ENCODE measurements around the gene KLHL25.

KLHL25 gene

DNA sequence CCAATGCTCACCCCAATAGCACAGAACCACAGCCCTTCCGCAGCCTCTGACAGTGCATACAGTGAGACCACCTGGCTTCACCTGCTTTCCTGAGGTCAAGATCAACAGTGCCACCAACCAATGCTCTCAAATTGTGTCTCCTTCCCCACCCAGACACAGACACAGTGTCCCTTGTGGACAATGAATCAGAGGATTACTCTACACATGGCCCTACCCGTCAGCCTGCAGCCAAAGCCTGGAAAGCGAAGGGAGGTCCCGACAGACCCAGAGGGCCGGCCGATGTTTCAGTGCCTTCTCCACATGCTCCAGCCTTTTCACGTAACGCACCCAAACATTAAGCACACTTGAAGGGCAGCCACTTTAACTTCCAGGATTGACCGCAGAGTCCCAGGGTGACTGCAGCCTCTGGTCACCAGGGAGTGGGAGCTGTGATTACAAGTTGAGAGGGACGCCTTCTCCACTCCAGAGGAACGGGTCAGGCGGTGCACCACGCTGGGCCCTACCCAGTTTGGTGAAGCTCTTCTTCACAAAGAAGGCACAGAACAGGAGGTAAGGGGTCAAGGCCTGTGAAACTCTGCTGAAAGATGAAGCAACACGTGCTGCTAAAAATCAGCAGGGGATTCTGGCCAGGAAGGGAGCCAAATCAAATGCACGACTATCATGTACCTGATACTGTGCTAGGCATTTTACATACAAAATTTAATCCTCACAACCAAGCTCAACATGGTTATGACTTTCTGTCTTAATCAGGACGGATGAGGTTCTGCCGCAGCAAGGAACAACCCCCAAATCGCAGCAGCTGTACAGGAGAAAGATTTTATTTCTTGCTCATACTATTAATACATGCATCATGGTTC is 17.2 kb downstream of the KLHL25 start:
- no peak for DNase-seq (ENCODE audit: low read depth in 2 of 2)

GRCh38 chr15:85773970-85774369 is 20.8 kb downstream of the KLHL25 start:
- no peak for DNase-seq (ENCODE audit: low read depth in 2 of 2)

GRCh38 chr15:85773249-85773648 is 21.5 kb downstream of the KLHL25 start:
- DNase-seq (ENCODE audit: low read depth in 2 of 2), result no peak

DNA sequence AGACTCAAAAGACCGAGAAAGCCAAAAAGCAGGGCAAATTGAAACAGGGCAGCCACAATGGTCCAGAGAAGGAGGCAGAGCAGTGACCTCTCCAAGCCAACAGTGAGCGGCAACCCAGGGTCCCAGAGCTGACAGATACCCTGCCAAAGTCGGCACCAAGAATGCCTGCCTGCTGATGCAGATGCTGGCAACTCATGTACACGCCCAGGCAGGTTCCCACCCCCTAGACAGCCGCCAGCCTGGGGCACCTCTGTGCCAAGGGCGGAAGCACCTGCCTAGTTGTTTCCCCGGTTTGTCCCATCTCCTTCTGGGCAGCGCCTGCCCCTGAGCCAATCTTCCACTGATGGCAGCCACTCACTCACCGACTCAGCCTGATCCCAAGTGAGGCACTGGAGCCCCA is 22.1 kb downstream of the KLHL25 start:
- no peak for DNase-seq (ENCODE audit: low read depth in 2 of 2)

GRCh38 chr15:85771781-85772445 is 22.8 kb downstream of the KLHL25 start:
- DNase-seq (ENCODE audit: low read depth in 2 of 2), result no peak

DNA sequence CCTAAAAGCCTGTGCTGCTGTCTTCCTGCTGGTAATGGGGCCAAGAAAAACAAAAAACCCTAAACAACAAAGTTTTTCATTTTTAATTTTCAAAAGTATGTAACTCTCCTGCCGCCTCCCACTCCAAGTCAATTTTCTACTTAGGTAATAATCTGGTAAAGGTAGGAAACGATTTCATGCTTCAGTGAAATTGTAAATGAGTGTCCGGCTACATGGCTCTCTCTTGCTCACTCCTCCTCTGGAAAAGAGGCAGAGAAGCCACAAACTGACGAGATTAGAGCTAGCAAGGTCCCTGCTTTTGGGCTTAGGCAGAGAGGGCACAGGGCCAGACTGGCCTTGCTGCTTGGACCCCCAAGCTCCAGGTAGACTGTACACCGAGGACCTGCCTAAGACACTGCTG is 23.5 kb downstream of the KLHL25 start:
- DNase-seq (ENCODE audit: low read depth in 2 of 2), result no peak

GRCh38 chr15:85770096-85771041 is 24.4 kb downstream of the KLHL25 start:
- DNase-seq (ENCODE audit: low read depth in 2 of 2), result no peak

- no peak for DNase-seq (ENCODE audit: low read depth in 2 of 2)
Measured at GRCh38 chr15:85769182-85769900, 25.4 kb downstream of the KLHL25 start.

GRCh38 chr15:85768595-85769168 is 26.0 kb downstream of the KLHL25 start:
- DNase-seq (ENCODE audit: low read depth in 2 of 2), result no peak

DNA sequence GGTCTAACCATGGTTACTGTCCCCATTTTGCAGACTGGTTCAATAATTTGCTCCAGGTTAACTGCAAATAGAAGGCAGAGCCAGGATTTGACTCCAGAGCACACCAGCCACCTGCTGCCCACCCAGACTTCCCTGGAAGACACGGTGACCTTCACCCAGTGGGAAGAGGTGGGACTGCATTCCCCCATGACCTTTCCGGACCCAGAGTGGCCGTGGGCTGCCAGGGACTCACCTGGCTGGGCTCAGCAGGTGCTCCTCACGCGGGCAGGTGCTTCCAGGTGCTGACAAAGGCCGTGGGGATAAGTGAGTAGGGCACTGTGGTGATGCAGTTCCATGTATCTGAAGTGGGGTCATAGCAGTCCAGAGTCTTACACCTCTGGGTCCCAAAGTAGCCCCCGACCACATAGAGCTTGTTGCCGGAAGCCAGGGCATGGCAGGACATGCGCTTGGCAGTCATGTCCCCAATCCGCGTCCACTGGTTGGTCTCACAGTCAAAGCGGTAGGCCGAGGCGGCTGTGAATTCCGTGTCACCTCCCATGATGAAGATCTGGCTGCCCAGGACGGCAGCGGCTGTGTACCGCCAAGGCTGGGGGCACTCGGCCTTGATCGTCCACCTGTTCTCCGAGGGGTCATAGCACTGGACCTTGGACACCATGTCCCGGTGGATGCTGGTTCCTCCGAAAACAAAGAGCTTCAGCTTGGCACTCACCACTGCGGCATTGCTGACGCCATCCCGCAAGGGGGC is 26.8 kb downstream of the KLHL25 start:
- no peak for DNase-seq (ENCODE audit: low read depth in 2 of 2)

DNA sequence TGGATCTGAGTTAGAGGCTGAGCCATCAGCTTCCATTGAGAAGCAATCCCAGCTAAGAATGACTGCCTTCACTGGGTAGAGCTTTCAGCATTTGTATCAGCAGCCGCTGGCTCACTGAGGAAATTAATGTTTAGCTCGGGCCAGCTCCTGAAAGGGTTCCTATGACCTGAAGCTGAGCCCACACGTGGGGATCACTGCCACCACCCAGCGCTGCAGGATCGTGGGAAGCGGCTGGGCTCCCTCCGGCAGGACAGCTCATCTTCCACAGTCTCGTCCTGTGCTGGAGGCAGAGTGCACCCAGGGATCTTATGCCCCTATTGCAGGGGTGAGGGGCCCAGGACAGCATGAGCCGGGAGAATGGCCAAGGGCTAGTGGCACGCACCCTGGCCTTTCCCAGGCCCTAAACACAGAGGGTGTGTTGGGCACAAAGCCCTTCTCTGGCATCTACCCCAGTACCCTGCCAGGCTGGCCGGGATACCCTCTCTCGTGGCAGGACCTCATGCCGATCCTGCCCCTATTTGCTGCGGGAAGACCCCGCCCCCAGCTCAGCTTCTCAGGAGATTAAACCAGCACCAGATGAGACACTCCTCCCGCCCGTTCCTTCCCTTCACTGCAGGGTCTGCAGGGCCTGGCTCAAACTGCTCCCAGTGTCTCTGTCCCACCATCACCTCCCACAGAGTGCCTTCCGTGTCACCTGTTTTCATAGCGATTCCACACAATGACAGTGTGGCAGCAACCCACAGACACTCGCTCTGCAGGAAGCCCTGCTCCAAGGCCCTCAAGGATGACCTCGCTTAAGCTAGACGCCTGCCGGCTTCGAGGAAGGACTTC is 28.5 kb downstream of the KLHL25 start:
- no peak for DNase-seq (ENCODE audit: low read depth in 2 of 2)

GRCh38 chr15:85764649-85765277 is 30.0 kb downstream of the KLHL25 start:
- no peak for DNase-seq (ENCODE audit: low read depth in 2 of 2)

DNA sequence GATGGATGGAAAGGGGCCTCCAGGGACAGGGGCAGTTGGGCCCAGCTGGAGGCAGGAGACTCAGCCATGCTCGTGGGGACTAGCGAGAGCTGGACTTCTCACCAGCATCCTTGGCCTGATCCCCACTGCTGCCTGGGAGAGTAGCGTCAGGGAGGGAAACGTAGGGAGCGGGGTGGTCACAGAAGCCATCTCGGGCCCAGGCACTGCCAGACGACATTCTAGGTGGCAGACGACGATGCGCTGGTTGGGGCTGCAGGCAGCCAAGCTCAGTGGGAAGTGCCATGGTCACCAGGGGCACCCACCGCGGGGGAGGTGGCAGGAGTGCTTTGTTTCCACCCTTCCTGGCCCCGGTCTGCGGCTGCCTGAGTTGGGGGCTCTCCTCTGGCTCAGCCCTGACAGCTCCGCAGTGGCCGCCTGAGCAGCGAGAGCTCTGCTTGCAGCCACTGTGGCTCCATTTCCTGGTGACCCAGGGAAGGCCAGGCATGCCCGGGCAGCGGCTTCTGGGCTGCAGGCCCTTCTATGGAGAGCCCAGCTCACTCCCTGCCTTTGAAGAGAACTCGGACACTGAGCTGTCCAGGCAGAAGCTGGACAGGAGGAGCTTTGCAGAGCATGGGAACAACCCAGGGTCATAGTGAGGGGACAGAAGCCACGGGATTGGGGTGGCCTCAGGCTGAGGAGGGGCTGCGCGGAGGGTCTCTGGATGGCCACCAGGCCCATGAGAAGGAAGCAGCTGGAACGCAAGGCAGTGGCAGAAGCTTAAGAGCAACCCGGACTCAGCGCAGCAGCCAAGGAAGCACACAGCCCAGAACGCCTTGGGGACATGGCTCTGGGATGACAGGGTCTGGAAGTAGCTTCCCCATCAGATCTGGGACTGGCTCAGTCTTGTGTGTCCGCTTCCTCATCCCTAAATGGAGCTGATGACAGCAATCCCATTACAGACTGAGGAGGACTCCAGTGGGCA is 30.8 kb downstream of the KLHL25 start:
- no peak for DNase-seq (ENCODE audit: low read depth in 2 of 2)

- no peak for DNase-seq (ENCODE audit: low read depth in 2 of 2)
Measured at GRCh38 chr15:85763157-85763556, 31.6 kb downstream of the KLHL25 start.

GRCh38 chr15:85762756-85763127 is 32.0 kb downstream of the KLHL25 start:
- no peak for DNase-seq (ENCODE audit: low read depth in 2 of 2)

DNA sequence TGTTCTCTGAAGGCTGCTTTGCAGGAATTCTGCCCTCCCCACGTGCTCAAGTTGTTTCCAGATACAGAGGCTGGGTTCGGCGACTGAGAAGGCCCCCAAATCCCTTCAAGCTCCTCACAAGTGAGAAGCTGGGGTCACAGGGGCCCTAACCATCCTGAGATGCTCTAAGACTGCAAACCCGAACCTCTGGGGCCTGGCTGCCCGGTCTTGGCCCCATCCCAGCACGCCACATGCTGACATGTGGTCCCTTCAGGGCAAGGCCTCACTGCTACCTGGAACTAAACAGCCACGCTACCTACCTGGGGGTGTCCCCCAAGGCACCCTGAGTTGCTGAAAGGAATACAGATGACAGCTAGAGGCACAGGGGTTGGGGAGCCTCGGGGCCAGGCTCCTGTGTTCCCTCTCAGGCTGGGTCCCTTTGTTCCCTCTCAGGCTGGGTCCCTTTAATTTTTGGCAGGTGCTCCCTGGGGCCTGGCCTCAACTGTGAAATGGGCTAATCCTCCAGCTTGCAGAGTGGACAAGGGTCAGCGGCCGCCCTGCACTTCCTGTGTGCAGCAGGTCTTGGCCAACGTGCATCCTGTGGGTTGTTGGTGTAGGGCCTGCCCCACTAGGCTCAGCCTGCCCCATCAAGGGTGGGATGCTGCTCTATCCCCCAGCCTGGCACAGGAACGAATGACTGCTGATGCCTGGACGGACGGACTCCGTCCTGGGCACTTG is 32.5 kb downstream of the KLHL25 start:
- DNase-seq (ENCODE audit: low read depth in 2 of 2), result no peak

- DNase-seq (ENCODE audit: low read depth in 2 of 2), result no peak
Measured at GRCh38 chr15:85761635-85762034, 33.1 kb downstream of the KLHL25 start.
